AG09309 (cell line): ENCODE measurements around the gene SLC16A7.

ENCODE experiments used
- DNase-seq: peaks from one replicate; pipeline ENCODE4 v3.0.0-alpha.2; 2010; ENCODE audit warnings: low read depth
- H3K4me3 ChIP-seq: 2 replicates; pipeline ENCODE4 v1.5.1; 2011; ENCODE audit warnings: mild to moderate bottlenecking, low read depth, low read length, moderate library complexity; ENCODE audit not compliant: control insufficient read depth
- CTCF ChIP-seq: IDR thresholded peaks from 2 replicates; pipeline ENCODE4 v1.5.1; 2011; ENCODE audit warnings: mild to moderate bottlenecking, low read depth, low read length, inconsistent platforms; ENCODE audit not compliant: insufficient read depth, control insufficient read depth; ENCODE audit errors: missing control alignments

The SLC16A7 gene

GRCh38 chr12:59657711-59658110, 61.9 kb downstream of the SLC16A7 start:
- DNase-seq = no peak
- TF ChIP-seq CTCF = no peak
- H3K4me3 ChIP-seq = no peak overlapping the region

- no peak for DNase-seq
- no peak for TF ChIP-seq CTCF
- no peak overlapping the region for H3K4me3 ChIP-seq
These were observed 64.3 kb downstream of the SLC16A7 start for GRCh38 chr12:59660148-59660547.

GRCh38 chr12:59660921-59661597, 65.2 kb downstream of the SLC16A7 start:
- TF ChIP-seq CTCF = no peak
- DNase-seq = no peak
- no peak overlapping the region for H3K4me3 ChIP-seq

GRCh38 chr12:59664495-59664894, 68.7 kb downstream of the SLC16A7 start:
- no peak for TF ChIP-seq CTCF

GRCh38 chr12:59665701-59666100, 69.9 kb downstream of the SLC16A7 start:
- no peak for TF ChIP-seq CTCF
- H3K4me3 ChIP-seq = no peak overlapping the region

More at GRCh38 chr12:59664495-59664894, 68.7 kb downstream of the SLC16A7 start:
- no peak overlapping the region for H3K4me3 ChIP-seq
- DNase-seq = no peak

GRCh38 chr12:59668674-59669073, 72.8 kb downstream of the SLC16A7 start:
- TF ChIP-seq CTCF = no peak
- H3K4me3 ChIP-seq = no peak overlapping the region
- no peak for DNase-seq

More at GRCh38 chr12:59665701-59666100, 69.9 kb downstream of the SLC16A7 start:
- DNase-seq = no peak
